GM04503 (cell line): Measurements from ENCODE around the gene GLRX.

Source experiments
- DNase-seq: peaks from one replicate; pipeline ENCODE4 v3.0.0-alpha.2; 2012; ENCODE audit warnings: low read depth

Gene GLRX

GRCh38 chr5:95808686-95809413, 13.7 kb downstream of the GLRX start:
- DNase-seq, result peak; percentile 41

- DNase-seq, result no peak
These were observed 14.4 kb downstream of the GLRX start for GRCh38 chr5:95808013-95808685.

GRCh38 chr5:95806687-95807086, 15.8 kb downstream of the GLRX start:
- DNase-seq, result no peak

GRCh38 chr5:95804736-95805539, 17.6 kb downstream of the GLRX start:
- DNase-seq, result no peak

- DNase-seq, result no peak
These were observed 19.0 kb downstream of the GLRX start for GRCh38 chr5:95803271-95804148.

GRCh38 chr5:95801961-95802360, 20.6 kb downstream of the GLRX start:
- DNase-seq, result no peak

- no peak for DNase-seq
These were observed 21.0 kb downstream of the GLRX start for GRCh38 chr5:95801532-95801931.

GRCh38 chr5:95800553-95800952, 22.0 kb downstream of the GLRX start:
- DNase-seq, result no peak

GRCh38 chr5:95799191-95799835, 23.2 kb downstream of the GLRX start:
- no peak for DNase-seq

GRCh38 chr5:95798545-95798944, 24.0 kb downstream of the GLRX start:
- DNase-seq, result no peak

- no peak for DNase-seq
These were observed 24.5 kb downstream of the GLRX start for GRCh38 chr5:95798048-95798447.

- DNase-seq, result no peak
These were observed 25.2 kb downstream of the GLRX start for GRCh38 chr5:95797301-95797700.

- no peak for DNase-seq
These were observed 28.4 kb downstream of the GLRX start for GRCh38 chr5:95794070-95794516.

GRCh38 chr5:95791751-95792150, 30.8 kb downstream of the GLRX start:
- DNase-seq, result no peak

GRCh38 chr5:95788493-95788892, 34.0 kb downstream of the GLRX start:
- DNase-seq, result no peak

GRCh38 chr5:95786821-95787418, 35.6 kb downstream of the GLRX start:
- no peak for DNase-seq

- DNase-seq, result no peak
These were observed 37.8 kb downstream of the GLRX start for GRCh38 chr5:95784514-95785302.

GRCh38 chr5:95783661-95784060, 38.9 kb downstream of the GLRX start:
- DNase-seq, result no peak

GRCh38 chr5:95782181-95782580, 40.3 kb downstream of the GLRX start:
- no peak for DNase-seq

GRCh38 chr5:95781101-95781583, 41.4 kb downstream of the GLRX start:
- peak; percentile 47 for DNase-seq
